PFSK-1 (cell line): ENCODE data around the gene KIF6.

Source experiments
- POLR2AphosphoS5 ChIP-seq: IDR thresholded peaks from 2 replicates; pipeline ENCODE4 v1.6.1; 2012; ENCODE audit warnings: low read depth, mild to moderate bottlenecking, control low read depth, low read length, moderate library complexity
- SIN3A ChIP-seq: IDR thresholded peaks from 2 replicates; pipeline ENCODE4 v1.6.1; 2012; ENCODE audit warnings: mild to moderate bottlenecking, low read length, moderate library complexity, borderline replicate concordance; ENCODE audit not compliant: insufficient read depth
- TF ChIP-seq, protein P1 (sequence below), 2 experiments: IDR thresholded peaks; 2 replicates each; pipeline versions ENCODE4 v1.6.1 to v1.8.0; 2011 to 2012; ENCODE audit warnings: low read depth in 2 of 2, low read length in 2 of 2, control low read depth in 1 of 2, inconsistent platforms in 1 of 2, mild to moderate bottlenecking in 1 of 2, moderate library complexity in 1 of 2; ENCODE audit not compliant: insufficient read depth in 1 of 2

DNA sequence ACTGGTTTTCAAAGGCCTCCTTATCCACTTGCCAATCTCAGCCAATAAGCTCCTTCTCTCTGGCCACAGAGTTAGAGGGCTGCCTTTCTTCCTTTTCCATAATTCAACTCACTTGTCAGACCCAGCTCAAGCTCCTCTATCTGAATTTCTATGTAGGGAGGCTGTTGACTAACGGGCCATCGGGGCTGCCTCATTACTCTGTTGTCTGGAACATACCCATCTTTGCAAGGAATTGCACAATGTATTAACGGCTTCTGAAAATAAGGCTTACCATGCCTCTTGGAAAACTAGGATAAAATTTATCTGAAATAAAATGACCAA, 28.5 kb upstream of the KIF6 start:
- TF ChIP-seq, protein P1, sequence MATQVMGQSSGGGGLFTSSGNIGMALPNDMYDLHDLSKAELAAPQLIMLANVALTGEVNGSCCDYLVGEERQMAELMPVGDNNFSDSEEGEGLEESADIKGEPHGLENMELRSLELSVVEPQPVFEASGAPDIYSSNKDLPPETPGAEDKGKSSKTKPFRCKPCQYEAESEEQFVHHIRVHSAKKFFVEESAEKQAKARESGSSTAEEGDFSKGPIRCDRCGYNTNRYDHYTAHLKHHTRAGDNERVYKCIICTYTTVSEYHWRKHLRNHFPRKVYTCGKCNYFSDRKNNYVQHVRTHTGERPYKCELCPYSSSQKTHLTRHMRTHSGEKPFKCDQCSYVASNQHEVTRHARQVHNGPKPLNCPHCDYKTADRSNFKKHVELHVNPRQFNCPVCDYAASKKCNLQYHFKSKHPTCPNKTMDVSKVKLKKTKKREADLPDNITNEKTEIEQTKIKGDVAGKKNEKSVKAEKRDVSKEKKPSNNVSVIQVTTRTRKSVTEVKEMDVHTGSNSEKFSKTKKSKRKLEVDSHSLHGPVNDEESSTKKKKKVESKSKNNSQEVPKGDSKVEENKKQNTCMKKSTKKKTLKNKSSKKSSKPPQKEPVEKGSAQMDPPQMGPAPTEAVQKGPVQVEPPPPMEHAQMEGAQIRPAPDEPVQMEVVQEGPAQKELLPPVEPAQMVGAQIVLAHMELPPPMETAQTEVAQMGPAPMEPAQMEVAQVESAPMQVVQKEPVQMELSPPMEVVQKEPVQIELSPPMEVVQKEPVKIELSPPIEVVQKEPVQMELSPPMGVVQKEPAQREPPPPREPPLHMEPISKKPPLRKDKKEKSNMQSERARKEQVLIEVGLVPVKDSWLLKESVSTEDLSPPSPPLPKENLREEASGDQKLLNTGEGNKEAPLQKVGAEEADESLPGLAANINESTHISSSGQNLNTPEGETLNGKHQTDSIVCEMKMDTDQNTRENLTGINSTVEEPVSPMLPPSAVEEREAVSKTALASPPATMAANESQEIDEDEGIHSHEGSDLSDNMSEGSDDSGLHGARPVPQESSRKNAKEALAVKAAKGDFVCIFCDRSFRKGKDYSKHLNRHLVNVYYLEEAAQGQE (IDR thresholded peaks at IDR 0.05; ENCODE audit: insufficient read depth in 1 of 2, low read depth in 2 of 2, low read length in 2 of 2): no peak
- TF ChIP-seq POLR2AphosphoS5 (no peak), SIN3A (no peak)
